GM12874 (cell line): ENCODE data around the gene NDUFAF2.

Experiments used
- CTCF ChIP-seq: IDR thresholded peaks from 2 replicates; pipeline ENCODE4 v1.5.1; 2011; ENCODE audit warnings: low read depth, mild to moderate bottlenecking, control low read depth, low read length, moderate library complexity; ENCODE audit not compliant: insufficient read depth

NDUFAF2 gene

GRCh38 chr5:61051267-61051666 is 106.3 kb downstream of the NDUFAF2 start:
- TF ChIP-seq CTCF = no peak

GRCh38 chr5:61052882-61053281 is 107.9 kb downstream of the NDUFAF2 start:
- TF ChIP-seq CTCF = no peak

GRCh38 chr5:61053937-61054336 is 108.9 kb downstream of the NDUFAF2 start:
- TF ChIP-seq CTCF = no peak

- peak; percentile 49; the same call in 1 of the 2 replicates for TF ChIP-seq CTCF
These were observed 110.5 kb downstream of the NDUFAF2 start for GRCh38 chr5:61055434-61056006.

- TF ChIP-seq CTCF = no peak
These were observed 114.5 kb downstream of the NDUFAF2 start for GRCh38 chr5:61059499-61059898.

GRCh38 chr5:61069150-61069549 is 124.1 kb downstream of the NDUFAF2 start:
- TF ChIP-seq CTCF = no peak

- TF ChIP-seq CTCF = no peak
These were observed 126.5 kb downstream of the NDUFAF2 start for GRCh38 chr5:61071526-61071925.
